Tibial nerve (tissue), 4 donors: Measurements from ENCODE around the gene TRIM68. TPM values are rescaled to one million over a fixed set of nuclear protein-coding genes. Genes with fewer than 3 reads are reported as not detected.
A peak's percentile ranks its signal among the peaks of the same experiment; 100 is the strongest.

Experiments
- DNase-seq, 2 donors: peaks; one replicate each; pipeline ENCODE4 v3.0.0-alpha.2; 2019; ENCODE audit warnings: low spot score in 2 of 2
- H3K27ac ChIP-seq, 4 donors: fragments of 200-600 bp; sonication (generic) in 3 of 4; one replicate each; pipeline ENCODE4 v1.5.1; 2017 to 2019; ENCODE audit warnings: mild to moderate bottlenecking in 1 of 4
- H3K27me3 ChIP-seq, 2 donors: fragments of 200-600 bp; sonication (generic) in 1 of 2; one replicate each; pipeline versions ENCODE4 v1.5.1 to v1.6.0; 2017 to 2019
- H3K36me3 ChIP-seq, 3 donors: fragments of 200-600 bp; sonication (generic); one replicate each; pipeline ENCODE4 v1.5.1; 2018 to 2019
- H3K4me1 ChIP-seq, 4 donors: fragments of 200-600 bp; sonication (generic) in 3 of 4; one replicate each; pipeline ENCODE4 v1.5.1; 2017 to 2019
- H3K4me3 ChIP-seq, 4 donors: fragments of 200-600 bp; sonication (generic) in 3 of 4; one replicate each; pipeline ENCODE4 v1.5.1; 2017 to 2019; ENCODE audit warnings: mild to moderate bottlenecking in 1 of 4, moderate library complexity in 1 of 4
- H3K9me3 ChIP-seq, 4 donors: fragments of 200-600 bp; sonication (generic) in 3 of 4; one replicate each; pipeline ENCODE4 v1.5.1; 2017 to 2019
- CTCF ChIP-seq, 5 experiments: fragments of 200-600 bp in 3 of 5; fragments of 450-650 bp in 2 of 5; sonication (generic) in 3 of 5; IDR thresholded peaks; one replicate each; pipeline ENCODE4 v1.5.1; 2016 to 2019; ENCODE audit warnings: antibody characterized with exemption in 5 of 5, mild to moderate bottlenecking in 3 of 5, moderate library complexity in 2 of 5
- EP300 ChIP-seq, 2 donors: sonication (generic); formaldehyde crosslinking; IDR thresholded peaks; one replicate each; pipeline ENCODE4 v1.6.1; 2017; ENCODE audit warnings: antibody characterized with exemption in 2 of 2, mild to moderate bottlenecking in 1 of 2
- POLR2A ChIP-seq, 2 donors: fragments of 450-650 bp; IDR thresholded peaks; one replicate each; pipeline ENCODE4 v1.6.1; 2017; ENCODE audit warnings: antibody characterized with exemption in 2 of 2, mild to moderate bottlenecking in 2 of 2, moderate library complexity in 2 of 2
- WGBS, 2 donors: methylation state at CpG; one replicate each; pipeline ENCODE4 v1.1.5; 2018; 5-methylcytosine and 5-hydroxymethylcytosine counted together
- total RNA-seq, 4 donors: library from RNA; depleted of rRNA; stranded (reverse); fragments of >200 nt; gene quantifications; one replicate each; pipeline ENCODE4 v1.1.0, GENCODE V29; 2016

The TRIM68 gene
- total RNA-seq, 4 donors from 2014 or later = 8.1 to 14.2 (median 11.8) TPM

GRCh38 chr11:4639931-4640330 is 31.9 kb upstream of the TRIM68 start:
- Histone ChIP-seq H3K27ac (no peak overlapping the region), H3K4me1 (peaks cover 0 to 7% (median 0%) of the 10 kb centered on the region in 4 donors), H3K27me3 (no peaks in the 10 kb centered on the region), H3K9me3 (no peaks in the 10 kb centered on the region), H3K4me3 (no peak overlapping the region), H3K36me3 (no peaks in the 10 kb centered on the region)
- 89 to 95% methylated on average over 6 of the region's 6 CpGs for WGBS, 2 donors
- TF ChIP-seq EP300 (IDR thresholded peaks at IDR 0.05) = no peak
- TF ChIP-seq POLR2A (IDR thresholded peaks at IDR 0.05) = no peak
- no peak for TF ChIP-seq CTCF (IDR thresholded peaks at IDR 0.05)
- no peak for DNase-seq

GRCh38 chr11:4637662-4638047 is 29.6 kb upstream of the TRIM68 start:
- no peak overlapping the region for H3K4me3 ChIP-seq
- WGBS, 2 donors = 80 to 83% methylated on average over 3 of the region's 3 CpGs
- no peak overlapping the region for H3K27ac ChIP-seq
- no peaks in the 10 kb centered on the region for H3K9me3 ChIP-seq
- no peak for DNase-seq
- H3K36me3 ChIP-seq = no peaks in the 10 kb centered on the region
- TF ChIP-seq CTCF (IDR thresholded peaks at IDR 0.05) = no peak
- TF ChIP-seq POLR2A (IDR thresholded peaks at IDR 0.05) = no peak
- TF ChIP-seq EP300 (IDR thresholded peaks at IDR 0.05) = no peak
- H3K27me3 ChIP-seq = no peaks in the 10 kb centered on the region
- peaks cover 0 to 7% (median 0%) of the 10 kb centered on the region in 4 donors for H3K4me1 ChIP-seq

- peak within 1 kb of the TSS in 2 of 4 donors; percentile 10 to 34 for H3K4me3 ChIP-seq
- TF ChIP-seq CTCF (IDR thresholded peaks at IDR 0.05) = peak; percentile 71 to 87 (median 83)
- no peak for TF ChIP-seq POLR2A (IDR thresholded peaks at IDR 0.05)
- TF ChIP-seq EP300 (IDR thresholded peaks at IDR 0.05) = no peak
Measured at GRCh38 chr11:4636962-4637661, 29.1 kb upstream of the TRIM68 start, which contains the start of gene OR51D1. Gene OR51D1, plus strand, starts transcription at chr11:4637477. Its CDS starts 2,314 bp downstream, at chr11:4639791.

GRCh38 chr11:4636136-4636535 is 28.1 kb upstream of the TRIM68 start:
- WGBS, 2 donors = 66 to 77% methylated on average over 2 of the region's 2 CpGs
- Histone ChIP-seq H3K9me3 (no peaks in the 10 kb centered on the region), H3K4me1 (peaks cover 0 to 7% (median 0%) of the 10 kb centered on the region in 4 donors), H3K27ac (no peak overlapping the region), H3K36me3 (no peaks in the 10 kb centered on the region), H3K4me3 (no peak overlapping the region), H3K27me3 (no peaks in the 10 kb centered on the region)
- DNase-seq = no peak
- no peak for TF ChIP-seq POLR2A (IDR thresholded peaks at IDR 0.05)

More at GRCh38 chr11:4636962-4637661, 29.1 kb upstream of the TRIM68 start, which contains the start of gene OR51D1:
- Histone ChIP-seq H3K4me1 (peaks cover 0 to 7% (median 0%) of the 10 kb centered on the region in 4 donors), H3K27me3 (no peaks in the 10 kb centered on the region), H3K9me3 (no peaks in the 10 kb centered on the region), H3K27ac (no peak within 1 kb of the TSS), H3K36me3 (no peaks in the 10 kb centered on the region)
- WGBS, 2 donors = 27 to 33% methylated on average over 20 to 21 of the region's 21 CpGs
- peak; percentile 49 to 69 for DNase-seq

GRCh38 chr11:4626207-4627099 is 18.4 kb upstream of the TRIM68 start:
- H3K27me3 ChIP-seq = no peaks in the 10 kb centered on the region
- no peaks in the 10 kb centered on the region for H3K36me3 ChIP-seq
- no peaks in the 10 kb centered on the region for H3K4me1 ChIP-seq
- H3K27ac ChIP-seq = no peak overlapping the region
- peak in 1 of 2 donors; percentile 62 for DNase-seq
- TF ChIP-seq CTCF (IDR thresholded peaks at IDR 0.05) = peak in 4 of 5 experiments; percentile 22 to 38 (median 32)
- no peak for TF ChIP-seq POLR2A (IDR thresholded peaks at IDR 0.05)
- H3K4me3 ChIP-seq = no peak overlapping the region
- WGBS, 2 donors = 38 to 45% methylated on average over 15 of the region's 15 CpGs
- peaks cover 0 to 18% (median 0%) of the 10 kb centered on the region in 4 donors for H3K9me3 ChIP-seq
